GM12878 (cell line): ENCODE measurements around the gene HES2.

Experiments used
- CTCF ChIP-seq, 3 experiments: IDR thresholded peaks in 2 of 3; conservative IDR thresholded peaks in 1 of 3; 2 replicates each; pipeline ENCODE4 v1.5.1; 2011; ENCODE audit warnings: low read depth in 3 of 3, low read length in 3 of 3, mild to moderate bottlenecking in 3 of 3, control low read depth in 2 of 3, moderate library complexity in 2 of 3, inconsistent platforms in 1 of 3, mixed read lengths in 1 of 3; ENCODE audit not compliant: control insufficient read depth in 2 of 3, insufficient read depth in 1 of 3; ENCODE audit errors: extremely low read depth in 1 of 3
- EZH2 ChIP-seq: IDR thresholded peaks from 2 replicates; pipeline ENCODE4 v1.6.1; 2012; ENCODE audit warnings: low read depth, mild to moderate bottlenecking, control low read depth, inconsistent platforms, low read length, borderline replicate concordance; ENCODE audit not compliant: control insufficient read depth
- JUNB ChIP-seq: IDR thresholded peaks from 2 replicates; pipeline ENCODE4 v1.6.1; 2016; ENCODE audit warnings: antibody characterized with exemption, mild to moderate bottlenecking
- JUND ChIP-seq: IDR thresholded peaks from 2 replicates; pipeline ENCODE4 v1.6.1; 2012; ENCODE audit warnings: low read depth, mild to moderate bottlenecking, low read length, improper control_type of control experiment, moderate library complexity
- PBX3 ChIP-seq: IDR thresholded peaks from 2 replicates; pipeline ENCODE4 v1.6.1; 2011; ENCODE audit warnings: mild to moderate bottlenecking, low read depth, low read length, moderate library complexity; ENCODE audit not compliant: insufficient replicate concordance
- STAT1 ChIP-seq: fragments of 450-650 bp; conservative IDR thresholded peaks from 2 replicates; pipeline ENCODE4 v1.6.1; 2014; ENCODE audit warnings: antibody characterized with exemption, mild to moderate bottlenecking
- TF ChIP-seq, protein P1 (sequence below): IDR thresholded peaks from 2 replicates; pipeline ENCODE4 v1.6.1; 2012; ENCODE audit warnings: low read depth, low read length, improper control_type of control experiment

DNA sequence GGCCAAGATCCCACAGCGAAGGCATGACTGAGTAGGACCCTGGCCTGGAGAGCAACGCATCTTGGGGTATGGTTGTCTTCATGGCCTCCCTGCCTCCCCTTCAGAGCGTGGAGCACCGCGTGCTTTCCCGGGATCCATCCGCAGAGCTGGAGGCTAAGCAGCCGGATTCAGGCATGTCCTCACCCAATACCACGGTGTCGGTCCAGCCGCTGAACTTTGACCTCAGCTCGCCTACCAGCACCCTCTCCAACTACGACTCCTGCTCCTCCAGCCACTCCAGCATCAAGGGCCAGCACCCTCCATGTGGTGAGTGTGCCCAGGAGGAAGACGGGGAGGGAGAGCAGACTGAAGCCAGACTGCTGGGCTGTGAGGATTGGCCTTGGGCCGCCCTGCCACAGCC is 24.7 kb upstream of the HES2 start:
- no peak for TF ChIP-seq STAT1
- no peak for TF ChIP-seq PBX3
- TF ChIP-seq JUND: no peak
- TF ChIP-seq, protein P1, sequence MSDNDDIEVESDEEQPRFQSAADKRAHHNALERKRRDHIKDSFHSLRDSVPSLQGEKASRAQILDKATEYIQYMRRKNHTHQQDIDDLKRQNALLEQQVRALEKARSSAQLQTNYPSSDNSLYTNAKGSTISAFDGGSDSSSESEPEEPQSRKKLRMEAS: no peak
- TF ChIP-seq JUNB: no peak
- TF ChIP-seq EZH2: no peak
- no peak for TF ChIP-seq CTCF (IDR thresholded peaks at IDR 0.05 in 2 of 3, conservative IDR thresholded peaks at IDR 0.05 in 1 of 3; ENCODE audit: control insufficient read depth in 2 of 3, extremely low read depth in 1 of 3, insufficient read depth in 1 of 3, low read depth in 3 of 3, low read length in 3 of 3)
